Cardiac muscle cell (in vitro differentiated cells and primary cell): Measurements from ENCODE around the gene KISS1R. TPM values are rescaled to one million over a fixed set of nuclear protein-coding genes. Genes with fewer than 3 reads are reported as not detected.

Experiments used
- DNase-seq, 2 donors: peaks; one replicate each; pipeline versions ENCODE4 v3.0.0 to v3.0.0-alpha.2; 2010 to 2017; ENCODE audit warnings: low read depth in 1 of 2, low spot score in 1 of 2
- H3K27ac ChIP-seq: fragments of 200-600 bp; sonication (generic); 2 replicates; pipeline ENCODE4 v1.5.1; 2016
- H3K27me3 ChIP-seq: fragments of 200-600 bp; sonication (generic); 2 replicates; pipeline ENCODE4 v1.6.0; 2016; ENCODE audit warnings: control low read depth
- H3K36me3 ChIP-seq: fragments of 200-600 bp; sonication (generic); 2 replicates; pipeline ENCODE4 v1.5.1; 2016; ENCODE audit warnings: control low read depth
- H3K4me1 ChIP-seq: fragments of 200-600 bp; sonication (generic); 2 replicates; pipeline ENCODE4 v1.8.1; 2017; ENCODE audit warnings: low read depth, mild to moderate bottlenecking, mixed run types
- H3K4me3 ChIP-seq: fragments of 200-600 bp; sonication (generic); 2 replicates; pipeline ENCODE4 v1.5.1; 2016; ENCODE audit warnings: mild to moderate bottlenecking
- H3K9me3 ChIP-seq: fragments of 200-600 bp; sonication (generic); 2 replicates; pipeline ENCODE4 v1.5.1; 2017; ENCODE audit warnings: low read depth, mild to moderate bottlenecking, control low read depth
- CTCF ChIP-seq: IDR thresholded peaks from 2 replicates; pipeline ENCODE4 v1.5.1; 2012; ENCODE audit warnings: low read depth, mild to moderate bottlenecking, low read length
- polyA plus RNA-seq: library from polyadenylated mRNA; unstranded; fragments of >200 nt; fragmentation: Nextera tagmentation; extraction: Ambion mirVana; gene quantifications from 2 replicates; pipeline ENCODE4 v1.2.1, GENCODE V29; 2016
- total RNA-seq: library from RNA; depleted of rRNA; stranded (reverse); fragments of >200 nt; gene quantifications from 2 replicates; pipeline ENCODE4 v1.2.3, GENCODE V29; 2016

KISS1R gene
- total and polyA plus RNA-seq, 2 experiments from 2014 or later = 1.2 to 3.2 TPM

- TF ChIP-seq CTCF = no peak
- H3K4me3 ChIP-seq = no peak overlapping the region
- H3K36me3 ChIP-seq = peaks cover 18% of the 10 kb centered on the region
- H3K9me3 ChIP-seq = no peaks in the 10 kb centered on the region
- peak overlapping the region; percentile 81 for H3K27ac ChIP-seq
- H3K4me1 ChIP-seq = peaks cover 13% of the 10 kb centered on the region
- no peaks in the 10 kb centered on the region for H3K27me3 ChIP-seq
- no peak for DNase-seq
These were observed 44.9 kb downstream of the KISS1R start for GRCh38 chr19:961866-962620.

GRCh38 chr19:962683-963400 lies 45.7 kb downstream of the KISS1R start:
- Histone ChIP-seq H3K36me3 (peaks cover 24% of the 10 kb centered on the region), H3K9me3 (no peaks in the 10 kb centered on the region), H3K4me1 (peaks cover 13% of the 10 kb centered on the region), H3K27me3 (no peaks in the 10 kb centered on the region), H3K4me3 (no peak overlapping the region), H3K27ac (peak overlapping the region; percentile 14)
- no peak for TF ChIP-seq CTCF
- no peak for DNase-seq

- no peak for DNase-seq
- H3K27ac ChIP-seq = peak overlapping the region; percentile 14
- no peak for TF ChIP-seq CTCF
These were observed 46.4 kb downstream of the KISS1R start for GRCh38 chr19:963486-963951.

GRCh38 chr19:964116-964520 lies 47.0 kb downstream of the KISS1R start:
- H3K27ac ChIP-seq = peak overlapping the region; percentile 14

More at GRCh38 chr19:963486-963951, 46.4 kb downstream of the KISS1R start:
- H3K9me3 ChIP-seq = no peaks in the 10 kb centered on the region
- no peaks in the 10 kb centered on the region for H3K27me3 ChIP-seq
- peaks cover 24% of the 10 kb centered on the region for H3K36me3 ChIP-seq
- H3K4me3 ChIP-seq = no peak overlapping the region
- H3K4me1 ChIP-seq = peaks cover 13% of the 10 kb centered on the region

More at GRCh38 chr19:964116-964520, 47.0 kb downstream of the KISS1R start:
- Histone ChIP-seq H3K36me3 (peaks cover 30% of the 10 kb centered on the region), H3K4me3 (no peak overlapping the region), H3K9me3 (no peaks in the 10 kb centered on the region), H3K4me1 (peaks cover 13% of the 10 kb centered on the region), H3K27me3 (no peaks in the 10 kb centered on the region)
- no peak for TF ChIP-seq CTCF
- DNase-seq = no peak
